Measurements from ENCODE around the gene SLC25A53.

SLC25A53 gene

DNA sequence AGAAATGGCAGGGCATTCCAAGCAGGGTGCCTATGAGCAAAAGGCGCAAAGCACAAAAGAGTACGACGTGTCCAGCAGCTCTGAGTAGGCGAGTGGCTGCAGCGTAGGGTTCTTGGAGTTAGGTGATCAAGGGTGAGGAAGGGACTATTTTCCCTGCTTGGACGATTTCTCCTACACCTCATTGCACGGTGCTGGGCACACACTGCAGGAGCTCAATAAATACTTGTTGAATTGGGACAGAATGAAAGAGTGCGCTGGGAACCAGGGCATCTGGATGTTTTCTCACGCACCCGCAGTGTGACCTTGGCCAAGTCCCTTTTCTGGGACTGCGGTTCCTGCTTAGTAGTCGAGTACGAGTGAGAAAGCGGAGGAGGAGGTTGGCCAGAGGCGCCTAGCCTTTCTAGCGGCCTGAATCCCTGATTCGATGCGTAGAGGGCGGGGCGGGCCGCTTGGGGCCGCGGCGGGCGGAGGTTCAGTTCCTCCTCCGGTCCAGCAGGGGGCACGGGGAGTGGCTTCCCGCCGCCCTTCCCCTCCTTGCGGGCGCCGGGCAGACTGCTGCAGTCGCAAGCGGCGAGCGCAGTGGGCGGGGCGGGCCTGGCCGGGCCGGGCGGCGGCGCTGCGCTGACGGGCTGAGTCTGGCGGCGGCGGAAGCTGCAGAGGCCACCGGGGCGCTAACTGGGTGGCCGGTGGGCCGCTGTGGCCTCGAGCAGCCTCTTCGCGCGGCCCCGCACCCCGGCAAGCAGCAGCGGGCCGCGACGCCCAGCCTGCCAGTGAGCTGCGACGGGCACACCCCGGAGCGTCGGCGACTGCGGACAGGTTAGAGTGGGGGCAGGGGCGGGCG, 9.3 kb upstream of the SLC25A53 start, which contains the start of gene FAM199X:
FAM199X (plus strand) TSS at position 560 of the 841 bp plus-strand sequence. CDS start 333 bp downstream, outside the sequence.
- TF ChIP-seq, protein P1, sequence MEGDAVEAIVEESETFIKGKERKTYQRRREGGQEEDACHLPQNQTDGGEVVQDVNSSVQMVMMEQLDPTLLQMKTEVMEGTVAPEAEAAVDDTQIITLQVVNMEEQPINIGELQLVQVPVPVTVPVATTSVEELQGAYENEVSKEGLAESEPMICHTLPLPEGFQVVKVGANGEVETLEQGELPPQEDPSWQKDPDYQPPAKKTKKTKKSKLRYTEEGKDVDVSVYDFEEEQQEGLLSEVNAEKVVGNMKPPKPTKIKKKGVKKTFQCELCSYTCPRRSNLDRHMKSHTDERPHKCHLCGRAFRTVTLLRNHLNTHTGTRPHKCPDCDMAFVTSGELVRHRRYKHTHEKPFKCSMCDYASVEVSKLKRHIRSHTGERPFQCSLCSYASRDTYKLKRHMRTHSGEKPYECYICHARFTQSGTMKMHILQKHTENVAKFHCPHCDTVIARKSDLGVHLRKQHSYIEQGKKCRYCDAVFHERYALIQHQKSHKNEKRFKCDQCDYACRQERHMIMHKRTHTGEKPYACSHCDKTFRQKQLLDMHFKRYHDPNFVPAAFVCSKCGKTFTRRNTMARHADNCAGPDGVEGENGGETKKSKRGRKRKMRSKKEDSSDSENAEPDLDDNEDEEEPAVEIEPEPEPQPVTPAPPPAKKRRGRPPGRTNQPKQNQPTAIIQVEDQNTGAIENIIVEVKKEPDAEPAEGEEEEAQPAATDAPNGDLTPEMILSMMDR (conservative IDR thresholded peaks at IDR 0.05), result peak; percentile 72
- TF ChIP-seq ZFX (IDR thresholded peaks at IDR 0.05), result peak; percentile 62
- H3K27ac ChIP-seq, result peak within 1 kb of the TSS; percentile 94

DNA sequence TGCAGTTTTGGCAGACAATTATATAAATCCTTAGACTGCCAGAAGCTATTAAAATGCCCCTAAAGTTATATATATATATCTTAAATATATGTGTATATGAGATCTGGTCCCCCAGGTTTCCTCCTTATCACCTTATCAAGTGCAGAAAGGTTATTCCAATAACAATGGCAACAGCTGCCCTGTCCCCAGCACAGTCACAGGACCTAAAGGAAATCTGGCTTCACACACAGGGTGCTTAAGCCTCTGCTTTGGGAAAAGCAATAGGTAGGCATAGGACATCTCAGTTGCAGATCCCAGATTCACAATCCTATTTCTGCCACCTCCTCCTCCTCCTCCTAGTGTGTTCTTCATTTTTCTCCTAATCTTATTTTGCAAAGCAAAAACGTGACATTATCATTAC, 5.8 kb downstream of the SLC25A53 start:
- no peak overlapping the region for H3K27ac ChIP-seq
- TF ChIP-seq, protein P1 (conservative IDR thresholded peaks at IDR 0.05), result no peak
- no peak for TF ChIP-seq ZFX (IDR thresholded peaks at IDR 0.05)

DNA sequence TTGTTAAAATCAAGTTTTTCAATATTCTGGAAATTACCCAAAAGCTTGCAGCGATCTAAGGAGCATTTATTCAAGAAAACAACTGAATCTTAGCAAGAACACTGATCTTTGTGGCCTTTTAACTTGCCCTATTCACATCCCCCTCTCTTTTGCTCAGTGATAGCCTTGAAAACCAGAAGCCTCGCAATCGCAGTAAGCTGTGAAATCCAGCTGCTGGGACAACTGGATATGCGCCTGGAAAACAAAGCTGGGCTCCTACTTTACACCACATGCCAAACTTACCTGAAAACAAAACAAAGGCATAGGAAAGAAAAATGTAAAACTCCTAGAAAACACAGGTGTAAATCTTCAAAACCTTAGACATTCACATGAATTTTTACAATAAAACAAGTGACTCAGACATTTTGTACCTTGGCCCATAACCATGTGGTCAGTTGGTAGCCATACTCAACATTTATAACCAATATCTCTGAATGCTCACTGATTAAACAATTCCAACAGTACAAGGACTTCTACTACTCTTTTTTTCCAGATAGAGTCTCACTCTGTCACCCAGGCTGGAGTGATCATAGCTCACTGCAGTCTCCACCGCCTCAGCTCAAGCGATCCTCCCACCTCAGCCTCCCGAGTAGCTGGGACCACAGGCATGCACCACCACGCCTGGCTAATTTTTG, 15.6 kb downstream of the SLC25A53 start:
- H3K27ac ChIP-seq, result no peak overlapping the region
- TF ChIP-seq ZFX (IDR thresholded peaks at IDR 0.05), result no peak
- TF ChIP-seq, protein P1 (conservative IDR thresholded peaks at IDR 0.05), result no peak

DNA sequence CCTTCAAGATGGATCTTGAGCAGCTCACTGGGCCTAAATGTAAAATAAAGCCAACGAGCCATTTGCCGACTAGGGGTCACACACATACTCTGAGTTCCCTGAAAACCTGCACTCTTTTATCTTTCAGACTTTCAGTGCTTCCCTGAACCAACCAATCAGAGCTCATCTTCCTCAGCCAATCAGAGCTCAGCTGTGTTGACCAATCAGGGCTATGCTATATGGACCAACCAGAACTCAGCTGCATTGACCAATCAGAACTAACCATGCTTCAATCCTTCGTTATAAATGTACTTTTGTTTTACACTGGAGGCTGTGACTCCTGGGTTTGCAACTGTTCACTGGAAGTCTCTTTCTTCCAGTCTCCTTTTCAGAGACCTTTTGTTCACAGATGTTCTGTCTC, 19.3 kb downstream of the SLC25A53 start:
- no peak overlapping the region for H3K27ac ChIP-seq
- TF ChIP-seq ZFX (IDR thresholded peaks at IDR 0.05), result no peak
- TF ChIP-seq, protein P1 (conservative IDR thresholded peaks at IDR 0.05), result no peak

DNA sequence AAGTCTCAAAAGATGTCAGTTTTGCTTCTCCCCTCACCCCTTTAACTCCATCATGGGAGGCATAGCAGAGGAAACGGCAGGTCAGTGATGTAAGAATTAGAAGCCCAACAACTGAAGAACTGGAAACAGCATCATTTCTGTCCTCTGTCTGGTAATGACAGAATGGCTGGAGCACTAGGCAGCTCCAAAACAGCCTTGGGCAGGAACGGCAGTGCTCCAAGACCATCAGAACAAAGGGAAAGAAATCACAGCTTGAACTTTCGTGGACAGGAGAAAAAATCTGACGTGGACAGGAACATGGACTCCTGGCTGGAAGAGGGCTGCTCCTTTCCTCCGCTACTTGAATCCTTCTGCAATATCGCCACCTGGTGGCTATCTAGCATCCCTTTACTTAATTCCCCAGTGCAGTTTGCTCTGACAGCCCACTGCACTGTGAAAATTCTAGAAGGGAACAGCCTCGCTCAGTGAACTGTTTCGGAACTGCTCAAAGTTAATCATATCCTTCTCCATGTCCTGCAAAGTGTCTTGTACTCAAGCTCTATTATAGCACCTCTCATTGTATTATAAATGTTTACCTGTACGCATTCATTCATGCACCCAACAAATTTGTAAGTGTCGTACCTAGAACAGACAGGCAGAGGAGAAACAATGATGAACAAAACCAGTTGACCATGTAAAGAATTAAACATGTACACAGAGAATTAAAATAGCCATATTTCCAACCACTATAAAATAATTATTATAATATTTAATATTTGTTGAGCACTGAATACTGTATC, 20.4 kb downstream of the SLC25A53 start:
- TF ChIP-seq, protein P1 (conservative IDR thresholded peaks at IDR 0.05), result peak; percentile 76
- no peak for TF ChIP-seq ZFX (IDR thresholded peaks at IDR 0.05)
- H3K27ac ChIP-seq, result no peak overlapping the region

DNA sequence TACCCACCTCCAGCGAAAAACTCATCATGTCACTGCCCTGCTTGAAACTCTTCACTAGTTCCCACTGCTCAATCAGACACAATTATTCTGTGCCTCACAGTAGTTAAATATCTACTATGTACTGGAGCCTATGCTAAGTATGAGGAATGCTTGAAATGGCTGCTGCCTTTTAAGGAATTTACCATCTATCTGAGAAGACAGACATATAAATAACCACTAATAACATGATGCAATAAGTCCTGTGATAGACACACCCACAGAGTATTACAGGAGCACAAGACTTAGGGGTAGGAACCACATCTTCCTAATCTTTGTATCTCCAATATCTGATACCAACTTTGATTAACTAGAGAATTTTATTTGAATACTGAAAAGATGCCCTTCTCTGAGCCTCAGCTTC, 21.1 kb downstream of the SLC25A53 start:
- no peak overlapping the region for H3K27ac ChIP-seq
- TF ChIP-seq, protein P1 (conservative IDR thresholded peaks at IDR 0.05), result no peak
- TF ChIP-seq ZFX (IDR thresholded peaks at IDR 0.05), result no peak
